K562 (cell line): ENCODE data around the gene SERP1. TPM values are rescaled to one million over a fixed set of nuclear protein-coding genes. Genes with fewer than 3 reads are reported as not detected.

Experiments
- ATAC-seq: fragments of 200-7000 bp; cut with Tn5 transposase; 3 replicates; pipeline ENCODE4 v1.9.1; 2020; ENCODE audit warnings: moderate library complexity
- BruUV-seq: library from RNA; stranded (reverse); fragments of 400-500 nt; replicated peaks from 2 replicates; lab custom pipeline; 2021; lab: Mats Ljungman, UMichigan
- CTCF ChIA-PET: fragments of 300-600 bp; formaldehyde crosslinking; extraction: SDS; loops from one replicate; lab custom pipeline; 2021; ENCODE audit warnings: low intra/inter-chr PET ratio; lab: Yijun Ruan, JAX
- POLR2A ChIA-PET: fragments of 300-600, 350-650 bp; sonication (Branson Sonifier 250); formaldehyde crosslinking; extraction: SDS; loops from one replicate; lab custom pipeline; 2021; ENCODE audit warnings: antibody characterized with exemption, inconsistent platforms; lab: Yijun Ruan, JAX
- DNase-seq, 4 experiments: peaks; one replicate each; pipeline versions ENCODE4 v3.0.0 to v3.0.0-alpha.2; 2011 to 2018; ENCODE audit warnings: low spot score in 3 of 4, mixed read lengths in 3 of 4; ENCODE audit errors: extremely low read depth in 1 of 4
- FAIRE-seq: peaks from 2 replicates; lab custom pipeline; 2011; peaks lifted over from hg19 to GRCh38; lab: Jason Lieb, UNC
- H2AFZ ChIP-seq: 2 replicates; pipeline ENCODE4 v1.6.0; 2011; ENCODE audit warnings: low read depth, low read length, control low read depth, inconsistent platforms
- H3K27ac ChIP-seq: fragments of 200-600 bp; 3 replicates; pipeline ENCODE4 v1.8.0; 2011; ENCODE audit warnings: low read depth, mild to moderate bottlenecking, control low read depth, inconsistent platforms, low read length, moderate library complexity, mixed read lengths; ENCODE audit errors: extremely low read depth
- H3K27me3 ChIP-seq, 2 experiments: fragments of 300-600 bp in 1 of 2; 2 replicates in 1 of 2; 3 replicates in 1 of 2; pipeline versions ENCODE4 v1.6.0 to v1.8.0; 2011; ENCODE audit warnings: inconsistent platforms in 2 of 2, low read length in 2 of 2, mild to moderate bottlenecking in 1 of 2, mixed read lengths in 1 of 2, moderate library complexity in 1 of 2; ENCODE audit not compliant: control insufficient read depth in 2 of 2, insufficient read depth in 2 of 2
- H3K36me3 ChIP-seq: fragments of 300-600 bp; 3 replicates; pipeline ENCODE4 v1.8.0; 2011; ENCODE audit warnings: mild to moderate bottlenecking, low read length, inconsistent platforms; ENCODE audit not compliant: control insufficient read depth, insufficient read depth
- H3K4me1 ChIP-seq, 2 experiments: fragments of 200-600 bp in 1 of 2; replicated peaks in 1 of 2; 2 replicates in 1 of 2; 3 replicates in 1 of 2; pipeline versions ENCODE4 v1.5.1 to v1.8.0; 2011; ENCODE audit warnings: inconsistent platforms in 2 of 2, low read length in 2 of 2, mild to moderate bottlenecking in 1 of 2, mixed read lengths in 1 of 2, moderate library complexity in 1 of 2; ENCODE audit not compliant: control insufficient read depth in 2 of 2, insufficient read depth in 2 of 2
- H3K4me2 ChIP-seq: 2 replicates; pipeline ENCODE4 v1.6.1; 2011; ENCODE audit warnings: low read length, control low read depth, inconsistent platforms, mixed read lengths; ENCODE audit not compliant: insufficient read depth
- H3K4me3 ChIP-seq: fragments of 200-600 bp; sonication (generic), shearing (Covaris generic); 2 replicates; pipeline ENCODE4 v1.5.1; 2016; ENCODE audit warnings: control low read depth, inconsistent platforms
- H3K79me2 ChIP-seq: fragments of 200-600 bp; 3 replicates; pipeline ENCODE4 v1.8.0; 2011; ENCODE audit warnings: low read length, inconsistent platforms; ENCODE audit not compliant: control insufficient read depth, insufficient read depth
- H3K9ac ChIP-seq, 2 experiments: 2 replicates each; pipeline versions ENCODE4 v1.6.0 to v1.6.1; 2011; ENCODE audit warnings: low read depth in 2 of 2, low read length in 2 of 2, control low read depth in 1 of 2, inconsistent platforms in 1 of 2, mild to moderate bottlenecking in 1 of 2, mixed read lengths in 1 of 2; ENCODE audit not compliant: insufficient read depth in 1 of 2
- H3K9me1 ChIP-seq: one replicate; pipeline ENCODE4 v1.6.0; 2011; ENCODE audit warnings: inconsistent platforms, mild to moderate bottlenecking, low read length, moderate library complexity; ENCODE audit not compliant: control insufficient read depth, insufficient read depth
- H3K9me3 ChIP-seq: replicated peaks from 2 replicates; pipeline ENCODE4 v1.5.1; 2011; ENCODE audit warnings: low read depth, low read length, inconsistent platforms; ENCODE audit not compliant: control insufficient read depth, insufficient read depth
- H4K20me1 ChIP-seq: replicated peaks from 2 replicates; pipeline ENCODE4 v1.6.1; 2011; ENCODE audit warnings: low read length, inconsistent platforms, mixed read lengths; ENCODE audit not compliant: control insufficient read depth, insufficient read depth
- AFF1 ChIP-seq, 2 experiments: fragments of 450-650 bp; IDR thresholded peaks; 2 replicates each; pipeline ENCODE4 v1.6.1; 2018; ENCODE audit warnings: mild to moderate bottlenecking in 2 of 2, low read depth in 1 of 2; ENCODE audit not compliant: partially characterized antibody in 2 of 2
- ATF2 ChIP-seq: sonication (generic); formaldehyde crosslinking; IDR thresholded peaks from 2 replicates; pipeline ENCODE4 v1.8.1; 2022; ENCODE audit warnings: missing genetic modification reagents
- BRCA1 ChIP-seq, 2 experiments: fragments of 450-650 bp in 1 of 2; sonication (generic) in 1 of 2; formaldehyde crosslinking in 1 of 2; IDR thresholded peaks; 2 replicates each; pipeline versions ENCODE4 v1.5.0 to v1.6.1; 2017 to 2020; ENCODE audit warnings: mild to moderate bottlenecking in 1 of 2, missing genetic modification reagents in 1 of 2
- PHB ChIP-seq: fragments of 250-450 bp; sonication (Bioruptor Pico); IDR thresholded peaks from 2 replicates; pipeline ENCODE4 v1.5.0; 2021
- PRDM10 ChIP-seq: fragments of 450-650 bp; IDR thresholded peaks from 2 replicates; pipeline ENCODE4 v1.6.1; 2018; ENCODE audit not compliant: partially characterized antibody
- SNIP1 ChIP-seq: fragments of 450-650 bp; IDR thresholded peaks from 2 replicates; pipeline ENCODE4 v1.7.1; 2017; ENCODE audit warnings: low read depth, mild to moderate bottlenecking
- TCF7 ChIP-seq: sonication (generic); IDR thresholded peaks from 2 replicates; pipeline ENCODE4 v1.6.1; 2016; ENCODE audit warnings: antibody characterized with exemption, borderline replicate concordance
- TRIM28 ChIP-seq: fragments of 450-650 bp; IDR thresholded peaks from 2 replicates; pipeline ENCODE4 v1.6.1; 2017
- ZEB2 ChIP-seq: fragments of 450-650 bp; IDR thresholded peaks from 2 replicates; pipeline ENCODE4 v1.6.1; 2016
- ZNF253 ChIP-seq: fragments of 250-450 bp; sonication (Bioruptor Pico); conservative IDR thresholded peaks from 2 replicates; pipeline ENCODE4 v1.6.1; 2021; ENCODE audit warnings: mild to moderate bottlenecking
- ZNF395 ChIP-seq: fragments of 200-800 bp; sonication (Bioruptor generic); IDR thresholded peaks from 2 replicates; pipeline ENCODE4 v1.6.1; 2017; ENCODE audit warnings: missing genetic modification characterization, missing compliant biosample characterization
- in situ Hi-C: fragments of 300-500 bp; cut with MboI; formaldehyde crosslinking; loops from 4 replicates; pipeline ENCODE4 v1.15.0; 2018; ENCODE audit warnings: inconsistent platforms, mixed read lengths
- intact Hi-C: fragments of 100-400 bp; cut with micrococcal nuclease; formaldehyde crosslinking; loops from 2 replicates; pipeline ENCODE4 v1.14.2; 2022
- polyA plus RNA-seq, 8 experiments: library from polyadenylated mRNA; depleted of rRNA in 4 of 8; stranded (reverse) in 5 of 8; unstranded in 3 of 8; fragments of >200 nt; fragmentation: Nextera tagmentation in 2 of 8; fragmentation: Illumina TruSeq in 1 of 8; extraction: Ambion mirVana in 2 of 8; extraction: Trizol in 1 of 8; gene quantifications; 2 replicates each; pipeline versions ENCODE4 v1.2.1 to v1.2.3, GENCODE V29; 2011 to 2014; ENCODE audit warnings: inconsistent platforms in 1 of 8, missing spikeins in 1 of 8
- total RNA-seq, 7 experiments: library from RNA; depleted of rRNA in 6 of 7; stranded (reverse); fragments of >200 nt in 6 of 7; fragmentation: Illumina TruSeq in 2 of 7; extraction: Trizol in 2 of 7; gene quantifications; 2 replicates each; pipeline versions ENCODE4 v1.2.1 to v1.2.3, GENCODE V29; 2011 to 2021; ENCODE audit warnings: low replicate concordance in 1 of 7

The SERP1 gene
- total and polyA plus RNA-seq, 9 of the 15 experiments (the other 6 are each of a cell fraction or from before 2014, with no cell fraction given), result 38.6 to 443 (median 121) TPM

GRCh38 chr3:150581174-150581573, 34.9 kb upstream of the SERP1 start:
- Histone ChIP-seq H3K9me3 (no peaks in the 10 kb centered on the region), H3K9ac (no peak overlapping the region), H3K4me1 (no peaks in the 10 kb centered on the region), H3K79me2 (peaks cover 35% of the 10 kb centered on the region), H3K4me3 (no peak overlapping the region), H3K36me3 (peaks cover 90% of the 10 kb centered on the region), H2AFZ (no peak overlapping the region), H3K27me3 (no peaks in the 10 kb centered on the region), H4K20me1 (no peaks in the 10 kb centered on the region), H3K9me1 (no peaks in the 10 kb centered on the region), H3K27ac (no peak overlapping the region), H3K4me2 (no peak overlapping the region)
- in situ Hi-C loops, result no loop called here
- ChIA-PET CTCF (no interaction called here), POLR2A (no interaction called here)
- no peak for ATAC-seq
- no TSS peak for BruUV-seq
- intact Hi-C loops, result no loop called here
- TF ChIP-seq ZNF253 (no peak), BRCA1 (IDR thresholded peaks at IDR 0.05) (no peak), BRCA1 (CRISPR knock-in tag; IDR thresholded peaks at IDR 0.05) (no peak), ZEB2 (no peak), PRDM10 (no peak), AFF1 (IDR thresholded peaks at IDR 0.05; ENCODE audit: low read depth in 1 of 2, partially characterized antibody in 2 of 2) (no peak), SNIP1 (no peak), PHB (no peak), ATF2 (no peak), ZNF395 (CRISPR knock-in tag) (no peak), TCF7 (no peak), TRIM28 (no peak)
- DNase-seq, result no peak
- FAIRE-seq, result no peak
